Astrocyte of the spinal cord (primary cell): Measurements from ENCODE around the gene FGF10.

Experiments
- DNase-seq: peaks from one replicate; pipeline ENCODE4 v3.0.0; 2011; ENCODE audit warnings: low read depth, low spot score
- H3K4me3 ChIP-seq: 2 replicates; pipeline ENCODE4 v1.5.1; 2011; ENCODE audit warnings: low read depth, mild to moderate bottlenecking, low read length, moderate library complexity
- CTCF ChIP-seq: IDR thresholded peaks from 2 replicates; pipeline ENCODE4 v1.5.1; 2012; ENCODE audit warnings: low read depth, mild to moderate bottlenecking, low read length, inconsistent platforms
- in situ Hi-C: cut with HindIII; loops from 2 replicates; pipeline ENCODE4 v1.10.0; 2017; ENCODE audit warnings: low sequenced_read_pairs

FGF10 gene

GRCh38 chr5:44275908-44276307 is 113.3 kb downstream of the FGF10 start:
- in situ Hi-C loops: no loop called here
- no peak overlapping the region for H3K4me3 ChIP-seq
- DNase-seq: no peak
- no peak for TF ChIP-seq CTCF

GRCh38 chr5:44275329-44275728 is 113.9 kb downstream of the FGF10 start:
- no peak for DNase-seq
- in situ Hi-C loops: no loop called here
- no peak overlapping the region for H3K4me3 ChIP-seq
- no peak for TF ChIP-seq CTCF

DNA sequence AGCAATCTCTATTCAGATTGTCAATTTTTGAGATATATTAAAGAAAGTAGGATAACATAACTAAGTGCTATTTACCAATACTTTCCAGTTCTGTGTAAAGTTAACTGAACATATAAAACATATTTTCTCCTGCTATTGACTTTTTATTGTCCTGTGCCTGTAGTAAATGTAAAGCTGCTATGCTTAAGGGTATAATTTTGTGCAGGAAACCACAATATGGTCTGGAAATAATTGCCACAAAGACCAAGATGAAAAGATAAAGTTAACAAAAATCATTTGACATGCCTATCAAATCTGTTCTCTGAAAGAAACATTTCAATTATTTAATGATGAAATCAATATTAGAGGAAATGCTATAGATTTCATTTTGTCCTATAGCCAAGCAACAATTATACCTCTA is 121.3 kb downstream of the FGF10 start:
- no peak for DNase-seq
- H3K4me3 ChIP-seq: no peak overlapping the region
- in situ Hi-C loops: no loop called here
- TF ChIP-seq CTCF: no peak

GRCh38 chr5:44266882-44267576 is 122.2 kb downstream of the FGF10 start:
- DNase-seq: no peak
- no peak for TF ChIP-seq CTCF
- in situ Hi-C loops: no loop called here
- H3K4me3 ChIP-seq: no peak overlapping the region

GRCh38 chr5:44265713-44266112 is 123.5 kb downstream of the FGF10 start:
- in situ Hi-C loops: no loop called here
- H3K4me3 ChIP-seq: no peak overlapping the region
- DNase-seq: no peak
- no peak for TF ChIP-seq CTCF

DNA sequence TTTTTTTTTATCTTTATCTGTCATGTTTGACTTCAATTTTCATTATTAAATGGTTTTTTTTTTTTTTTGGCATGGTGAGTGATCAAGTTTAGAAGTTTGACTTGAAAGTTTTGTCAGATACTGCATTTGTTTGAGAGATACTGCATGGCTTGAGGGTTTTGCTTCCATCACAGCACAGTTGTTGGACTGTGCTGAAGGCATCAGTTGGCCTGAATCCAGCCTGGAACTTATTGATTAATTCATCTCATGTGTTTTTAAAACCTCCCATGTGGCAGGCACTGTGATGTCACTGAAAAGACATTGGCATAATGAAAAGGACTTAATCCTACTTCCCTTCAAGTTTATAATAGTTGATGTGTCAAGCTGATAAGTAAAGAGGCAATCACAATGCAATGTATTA is 128.4 kb downstream of the FGF10 start:
- H3K4me3 ChIP-seq: no peak overlapping the region
- no peak for DNase-seq
- TF ChIP-seq CTCF: no peak
- in situ Hi-C loops: no loop called here
